Left lobe of liver (tissue), 2 donors: ENCODE results near the gene SEC24C. TPM values are rescaled to one million over a fixed set of nuclear protein-coding genes. Genes with fewer than 3 reads are reported as not detected.
"Not testable (repeated sequence)": the region's sequence is repeated elsewhere in the genome, so short reads cannot be mapped to it uniquely, and the experiment has no call there.

Experiments
- ATAC-seq: fragments of 200-7000 bp; cut with Tn5 transposase; one replicate; pipeline ENCODE4 v1.9.1; 2020; ENCODE audit warnings: mild to moderate bottlenecking, moderate library complexity
- DNase-seq: peaks from one replicate; pipeline ENCODE4 v3.0.0-alpha.2; 2020; ENCODE audit warnings: low spot score
- total RNA-seq: library from RNA; stranded (reverse); gene quantifications from one replicate; pipeline ENCODE4 v1.2.1, GENCODE V29; 2021
- donor health status: DM: no; HTN: no; CAD: no; lungs with moderate emphysema.
- donor health status: DM: no; HTN: yes; CAD: no.

The SEC24C gene
- total RNA-seq, 1 donor from 2014 or later: 38.5 TPM

DNA sequence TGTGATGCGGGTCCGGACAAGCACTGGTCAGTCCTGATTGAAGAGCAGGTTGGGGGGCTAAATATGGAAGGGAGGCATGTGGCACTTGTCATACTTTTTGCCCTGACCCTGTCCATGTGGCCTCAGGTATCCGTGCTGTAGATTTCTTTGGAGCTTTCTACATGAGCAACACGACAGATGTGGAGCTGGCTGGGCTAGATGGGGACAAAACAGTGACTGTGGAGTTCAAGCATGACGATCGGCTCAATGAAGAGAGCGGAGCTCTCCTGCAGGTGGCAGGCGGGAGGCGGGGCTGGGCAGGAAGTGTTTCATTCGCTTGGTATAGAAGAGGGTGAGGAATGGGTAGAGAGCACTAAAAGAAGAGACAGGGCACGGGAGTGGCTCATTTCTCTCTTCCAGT is 24.7 kb downstream of the SEC24C start:
- ATAC-seq (no peak), DNase-seq (no peak)

DNA sequence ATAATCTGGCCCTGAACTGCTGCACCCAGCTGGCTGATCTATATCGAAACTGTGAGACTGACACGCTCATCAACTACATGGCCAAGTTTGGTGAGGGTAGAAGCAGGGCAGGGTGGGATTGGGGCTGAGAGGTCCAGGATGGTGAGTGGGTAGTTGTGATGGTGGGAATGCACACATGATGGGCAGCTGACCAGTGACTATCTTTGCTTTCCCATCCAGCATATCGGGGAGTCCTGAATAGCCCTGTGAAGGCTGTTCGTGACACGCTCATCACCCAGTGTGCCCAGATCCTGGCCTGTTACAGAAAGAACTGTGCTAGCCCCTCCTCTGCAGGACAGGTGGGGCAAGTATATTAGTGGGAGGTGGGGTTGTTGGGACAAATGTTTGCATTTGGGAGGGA is 25.2 kb downstream of the SEC24C start:
- DNase-seq: no peak
- no peak for ATAC-seq

DNA sequence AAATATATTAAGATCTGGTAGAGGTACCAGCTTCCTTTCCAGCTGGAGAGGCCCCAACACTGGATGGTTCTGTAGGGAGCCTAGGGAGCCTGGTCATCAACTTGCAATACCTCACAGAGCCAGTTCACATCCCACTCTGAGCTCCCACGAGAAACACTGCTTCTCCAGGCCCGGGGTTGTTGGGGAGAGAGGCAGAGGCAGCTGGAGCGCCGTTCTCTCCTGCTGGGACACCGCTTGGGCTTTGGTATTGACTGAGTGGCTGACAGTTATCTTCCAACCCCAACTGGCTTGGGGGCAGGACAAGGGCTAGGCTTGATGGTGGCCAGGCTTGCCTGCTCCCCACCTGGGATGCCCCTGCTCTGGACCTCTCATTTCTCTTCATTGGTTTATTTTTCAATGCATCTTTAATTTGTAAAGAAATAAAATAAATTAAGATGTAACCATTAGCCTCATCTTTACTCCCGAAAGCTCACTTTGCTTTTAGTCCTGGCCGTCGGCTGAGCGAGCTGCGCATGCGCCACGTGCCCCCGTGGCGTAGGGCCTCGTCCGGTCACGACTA is 27.6 kb downstream of the SEC24C start:
- DNase-seq (no peak), ATAC-seq (peak; percentile 7)

DNA sequence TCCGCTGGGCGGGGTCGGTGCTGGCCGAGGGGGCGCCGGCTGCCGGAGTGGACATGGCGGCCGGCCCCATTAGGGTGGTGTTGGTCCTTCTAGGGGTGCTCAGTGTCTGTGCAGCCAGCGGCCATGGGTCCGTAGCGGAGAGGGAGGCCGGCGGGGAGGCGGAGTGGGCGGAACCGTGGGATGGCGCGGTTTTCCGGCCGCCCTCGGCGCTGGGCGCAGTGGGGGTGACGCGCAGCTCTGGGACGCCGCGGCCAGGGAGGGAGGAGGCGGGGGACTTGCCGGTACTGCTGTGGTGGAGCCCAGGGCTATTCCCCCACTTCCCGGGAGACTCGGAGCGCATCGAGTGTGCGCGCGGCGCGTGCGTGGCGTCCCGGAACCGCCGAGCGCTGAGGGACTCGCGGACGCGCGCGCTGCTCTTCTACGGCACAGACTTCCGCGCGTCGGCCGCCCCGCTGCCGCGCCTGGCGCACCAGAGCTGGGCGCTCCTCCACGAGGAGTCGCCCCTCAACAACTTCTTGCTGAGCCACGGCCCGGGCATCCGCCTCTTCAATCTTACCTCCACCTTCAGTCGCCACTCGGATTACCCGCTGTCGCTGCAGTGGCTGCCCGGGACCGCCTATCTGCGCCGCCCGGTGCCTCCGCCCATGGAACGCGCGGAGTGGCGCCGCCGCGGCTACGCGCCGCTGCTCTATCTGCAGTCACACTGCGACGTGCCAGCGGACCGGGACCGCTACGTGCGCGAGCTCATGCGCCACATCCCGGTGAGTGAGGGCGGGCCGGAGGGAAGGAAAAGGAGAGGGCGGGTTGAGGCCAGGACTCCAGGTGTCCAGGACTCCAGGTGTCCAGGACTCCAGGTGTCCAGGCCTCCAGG is 28.3 kb downstream of the SEC24C start:
- ATAC-seq (peak; percentile 83), DNase-seq (peak; percentile 88)

DNA sequence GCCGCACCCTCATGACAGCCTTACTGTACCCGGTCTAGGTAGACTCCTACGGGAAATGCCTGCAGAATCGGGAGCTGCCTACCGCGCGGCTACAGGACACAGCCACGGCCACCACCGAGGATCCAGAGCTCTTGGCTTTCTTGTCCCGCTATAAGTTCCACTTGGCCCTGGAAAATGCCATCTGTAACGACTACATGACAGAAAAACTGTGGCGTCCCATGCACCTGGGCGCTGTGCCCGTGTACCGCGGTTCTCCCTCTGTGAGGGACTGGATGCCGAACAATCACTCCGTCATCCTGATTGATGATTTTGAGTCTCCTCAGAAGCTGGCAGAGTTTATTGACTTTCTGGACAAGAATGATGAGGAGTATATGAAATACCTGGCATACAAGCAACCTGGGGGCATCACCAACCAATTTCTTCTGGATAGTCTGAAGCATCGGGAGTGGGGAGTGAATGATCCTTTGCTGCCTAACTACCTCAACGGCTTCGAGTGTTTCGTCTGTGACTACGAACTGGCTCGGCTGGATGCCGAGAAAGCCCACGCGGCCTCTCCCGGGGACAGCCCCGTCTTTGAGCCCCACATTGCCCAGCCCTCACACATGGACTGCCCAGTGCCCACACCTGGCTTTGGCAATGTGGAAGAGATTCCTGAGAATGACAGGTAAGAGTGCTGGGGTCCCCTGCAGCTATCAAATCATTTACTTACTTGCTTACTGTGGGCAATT is 29.1 kb downstream of the SEC24C start:
- ATAC-seq (peak; percentile 0), DNase-seq (no peak)

DNA sequence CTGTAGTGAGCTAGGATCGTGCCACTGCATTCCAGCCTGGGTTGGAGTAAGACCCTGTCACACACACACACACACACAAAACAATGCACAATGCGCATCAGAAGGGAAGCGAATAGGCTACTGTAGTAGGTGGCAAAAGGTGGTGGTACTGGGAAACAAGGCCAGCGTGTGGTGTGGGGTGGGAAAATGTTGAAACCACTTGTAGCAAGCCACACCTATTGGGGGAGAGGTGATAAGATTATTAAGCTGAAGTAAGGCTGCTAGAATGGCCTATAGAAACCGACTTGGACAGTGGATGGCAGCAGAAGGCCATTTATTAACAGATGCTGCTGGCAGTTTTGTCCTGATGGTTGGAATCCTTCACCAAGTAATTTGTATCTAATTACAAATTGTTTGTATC is 30.5 kb downstream of the SEC24C start:
- DNase-seq (no peak), ATAC-seq (no peak)

DNA sequence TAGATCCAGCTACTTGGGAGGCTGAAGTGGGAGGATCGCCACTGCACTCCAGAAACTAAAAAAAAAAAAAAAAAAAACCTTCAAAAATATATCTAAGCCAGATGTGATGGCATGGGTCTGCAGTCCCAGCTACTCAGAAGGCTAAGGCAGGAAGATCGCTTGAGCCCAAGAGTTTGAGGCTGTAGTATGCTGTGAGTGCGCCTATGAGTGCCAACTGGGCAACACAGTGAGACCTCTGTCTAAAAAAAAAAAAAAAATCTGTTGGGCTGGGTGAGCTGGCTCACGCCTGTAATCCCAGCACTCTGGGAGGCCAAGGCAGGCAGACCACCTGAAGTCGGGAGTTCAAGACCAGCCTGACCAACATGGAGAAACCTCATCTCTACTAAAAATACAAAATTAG is 34.8 kb downstream of the SEC24C start:
- DNase-seq (no peak), ATAC-seq (no peak)

DNA sequence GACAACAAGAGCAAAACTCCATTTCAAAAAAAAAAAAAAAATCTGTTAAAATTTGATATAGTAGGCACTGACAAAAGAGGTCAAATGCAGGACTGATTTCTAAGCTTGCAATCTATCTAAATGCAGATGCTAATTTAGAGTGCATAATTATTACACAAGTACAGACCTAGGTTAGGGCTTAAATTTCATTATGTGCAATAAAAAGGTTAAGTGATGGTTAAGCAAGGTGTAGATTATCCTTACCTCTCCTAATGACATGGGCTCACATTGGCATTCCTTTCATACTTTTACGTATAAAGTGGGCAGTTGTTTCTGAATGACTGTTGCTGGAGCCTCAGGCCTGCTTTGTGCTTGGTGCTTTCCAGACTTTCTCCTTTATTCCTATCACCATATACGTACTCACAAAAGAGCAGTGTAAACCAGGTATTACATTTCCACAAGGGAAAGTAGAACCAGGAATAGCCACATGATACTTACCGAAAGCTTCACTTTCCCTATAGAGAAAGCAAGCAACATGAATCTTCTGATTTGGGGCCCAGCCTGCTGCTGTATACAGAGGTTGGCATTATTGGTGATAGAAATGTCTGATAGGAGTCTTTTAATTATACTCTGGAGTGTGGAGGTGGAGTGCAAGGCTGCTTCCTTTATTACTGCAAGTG is 35.5 kb downstream of the SEC24C start:
- no peak for ATAC-seq

DNA sequence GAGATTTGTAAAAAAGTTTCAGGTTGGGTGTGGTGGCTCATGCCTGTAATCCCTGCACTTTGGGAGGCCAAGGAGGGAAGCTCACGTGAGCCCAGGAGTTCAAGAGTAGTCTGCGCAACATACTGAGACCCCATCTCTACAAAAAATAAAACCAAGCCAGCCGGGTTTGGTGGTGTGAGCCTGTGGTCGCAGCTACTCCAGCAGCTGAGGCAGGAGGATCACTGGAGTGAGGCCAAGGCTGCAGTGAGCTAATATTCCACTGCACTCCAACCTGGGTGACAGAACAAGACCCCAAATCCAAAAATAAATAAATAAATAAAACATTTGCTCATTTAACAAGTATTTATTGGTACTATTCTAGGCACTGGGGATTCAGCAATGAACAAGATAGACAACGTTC is 36.1 kb downstream of the SEC24C start:
- ATAC-seq (no peak), DNase-seq (no peak)

More for the DNA sequence above, 35.5 kb downstream of the SEC24C start:
- no peak for DNase-seq

DNA sequence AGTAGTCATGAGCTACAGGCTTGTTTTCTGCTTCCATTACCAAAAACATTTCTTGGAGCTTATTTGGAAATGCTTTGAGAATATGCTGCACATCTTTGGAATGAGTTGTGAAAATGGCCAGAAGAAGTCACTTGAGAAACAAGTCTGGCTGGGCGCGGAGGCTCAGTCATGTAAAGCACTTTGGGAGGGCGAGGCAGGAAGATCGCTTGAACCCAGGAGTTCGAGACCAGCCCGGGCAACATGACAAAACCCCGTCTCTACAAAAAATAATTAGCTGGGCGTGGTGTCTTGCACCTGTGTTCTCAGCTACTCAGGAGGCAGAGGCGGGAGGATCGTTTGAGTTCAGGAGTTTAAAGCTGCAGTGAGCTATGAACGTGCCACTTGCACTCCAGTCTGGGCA is 36.8 kb downstream of the SEC24C start:
- DNase-seq (no peak), ATAC-seq (no peak)

DNA sequence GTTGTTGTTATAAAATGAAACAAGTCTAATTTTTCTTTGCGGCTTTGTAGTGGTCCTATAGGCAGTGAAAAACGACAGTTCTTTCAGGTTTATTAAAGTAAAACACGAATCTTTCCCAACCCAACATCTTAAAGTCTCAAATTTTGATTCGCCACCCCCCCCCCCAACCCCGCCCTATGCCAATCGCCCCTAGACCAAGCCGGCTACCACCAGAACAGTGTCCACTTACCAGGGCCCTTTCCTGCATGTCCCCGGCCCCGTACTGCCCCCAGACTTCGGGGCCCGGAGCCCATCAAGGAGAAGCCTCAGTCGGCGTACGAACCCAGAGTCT is 37.3 kb downstream of the SEC24C start:
- ATAC-seq: no peak
- DNase-seq: no peak

DNA sequence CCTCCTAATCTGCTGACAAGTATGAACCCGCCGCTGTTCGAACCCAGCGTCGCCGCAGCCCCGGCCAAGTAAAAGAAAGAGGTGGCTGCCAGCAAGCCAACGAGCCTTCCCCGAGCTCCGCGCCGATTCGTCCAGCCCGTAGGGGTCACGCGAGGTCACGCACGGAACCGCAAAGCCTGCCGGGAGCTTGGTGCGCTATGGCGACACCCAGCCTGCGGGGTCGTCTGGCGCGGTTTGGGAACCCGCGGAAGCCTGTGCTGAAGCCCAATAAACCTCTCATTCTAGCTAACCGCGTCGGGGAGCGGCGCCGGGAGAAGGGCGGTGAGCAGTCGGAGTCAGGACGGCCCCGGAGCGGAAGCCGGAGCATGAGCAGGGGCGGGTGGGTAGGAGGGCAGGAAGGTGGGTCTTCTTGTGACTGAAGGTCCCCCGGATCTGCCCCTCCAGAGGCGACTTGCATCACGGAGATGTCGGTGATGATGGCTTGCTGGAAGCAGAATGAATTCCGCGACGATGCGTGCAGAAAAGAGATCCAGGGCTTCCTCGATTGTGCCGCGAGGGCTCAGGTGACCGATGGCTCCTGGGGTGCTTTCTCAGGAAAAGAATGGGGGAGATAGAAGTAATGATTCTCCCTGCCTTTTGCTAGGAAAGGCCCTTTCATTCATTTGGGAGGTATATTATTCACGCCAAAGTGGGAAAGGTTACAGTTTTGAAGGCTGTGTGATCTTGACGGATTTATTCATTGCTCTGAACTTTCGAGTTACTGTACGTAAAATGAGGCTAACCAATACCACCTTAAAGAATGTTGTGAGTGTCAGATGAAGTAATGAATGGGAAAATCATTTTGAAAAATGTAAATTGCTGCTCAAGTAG is 37.9 kb downstream of the SEC24C start, which contains the start of gene CHCHD1:
Gene CHCHD1, plus strand, starts transcription at position 170 of the 870 bp plus-strand sequence. Its CDS starts 28 bp downstream, at position 198.
- DNase-seq (peak; percentile 96), ATAC-seq (peak; percentile 76)

DNA sequence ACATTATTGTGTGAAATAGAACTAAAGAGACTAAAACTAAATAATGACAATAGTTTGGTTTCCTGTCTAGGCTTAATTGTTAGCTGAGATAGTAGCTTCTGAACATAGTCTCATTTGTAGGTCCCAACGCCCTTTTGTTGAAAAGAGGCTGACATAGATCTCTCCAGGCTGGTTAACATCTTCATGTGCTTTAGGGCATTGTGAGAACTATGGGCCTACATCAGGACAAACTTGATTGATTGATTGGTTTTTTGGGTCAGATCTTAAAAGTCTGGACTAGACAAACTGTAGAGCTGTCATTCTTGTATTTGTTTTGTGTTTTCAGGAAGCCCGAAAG is 38.5 kb downstream of the SEC24C start:
- ATAC-seq (no peak), DNase-seq (no peak)

DNA sequence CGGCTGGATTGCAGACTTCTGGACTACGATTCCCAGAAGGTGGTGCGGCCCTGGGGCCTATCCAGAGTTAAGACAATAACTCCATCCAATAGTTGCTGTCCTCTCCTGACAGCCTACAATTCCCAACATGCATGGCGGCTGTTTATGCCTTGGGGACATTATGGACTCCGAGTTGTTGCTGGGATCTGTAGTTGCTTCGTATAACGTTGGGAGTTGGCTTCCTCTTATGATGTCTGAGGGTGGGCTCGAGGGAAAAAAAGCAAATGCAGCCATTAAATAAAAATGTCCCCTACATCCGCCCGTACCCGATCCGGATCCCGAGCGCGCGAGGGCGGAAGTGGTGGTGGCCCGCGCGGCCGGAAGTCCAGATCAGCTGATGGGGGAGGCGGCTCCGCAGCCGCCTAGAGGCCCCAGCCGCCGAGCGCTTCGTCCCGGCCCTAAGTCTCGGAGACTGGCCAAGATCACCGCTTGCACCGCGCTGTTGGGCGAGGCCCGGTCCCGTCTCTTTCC is 41.1 kb downstream of the SEC24C start, which contains the start of gene ZSWIM8:
Gene ZSWIM8, plus strand, starts transcription at position 396 of the 510 bp plus-strand sequence. CDS start 273 bp downstream, outside the sequence.
- DNase-seq: peak; percentile 88
- peak; percentile 81 for ATAC-seq

DNA sequence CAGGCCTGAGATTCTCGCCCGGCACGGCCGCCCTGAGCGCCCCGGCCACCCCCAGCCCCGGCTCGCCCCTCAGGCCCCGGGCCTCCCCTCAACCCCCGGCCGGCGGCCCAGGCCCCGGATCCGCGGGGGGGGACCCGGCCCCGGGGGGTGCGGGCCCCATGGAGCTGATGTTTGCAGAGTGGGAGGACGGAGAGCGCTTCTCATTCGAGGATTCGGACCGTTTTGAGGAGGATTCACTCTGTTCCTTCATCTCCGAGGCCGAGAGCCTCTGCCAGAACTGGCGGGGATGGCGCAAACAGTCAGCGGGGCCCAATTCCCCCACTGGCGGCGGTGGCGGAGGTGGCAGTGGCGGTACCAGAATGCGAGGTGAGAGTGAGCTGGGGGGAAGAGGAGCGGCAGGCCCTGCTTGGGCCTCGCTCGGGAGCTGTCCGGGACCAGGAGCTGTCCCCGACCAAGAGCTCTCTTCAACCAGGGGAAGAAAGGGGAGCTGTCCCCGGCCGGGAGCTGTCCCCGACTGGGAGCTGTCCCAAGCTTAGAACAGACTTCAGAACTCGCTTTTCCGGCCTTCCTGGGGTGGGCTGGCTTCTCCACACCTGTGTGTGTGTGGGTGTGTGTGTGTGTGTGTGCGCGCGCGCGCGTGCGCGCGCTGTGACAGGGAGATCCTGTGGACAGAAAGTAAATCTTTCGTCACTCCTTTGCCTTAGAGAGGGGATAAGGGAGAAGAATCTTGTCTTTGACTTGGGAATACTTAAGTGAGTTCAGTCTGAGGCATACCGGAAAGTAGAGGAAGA is 41.7 kb downstream of the SEC24C start:
- DNase-seq: peak; percentile 66
- peak; percentile 35 for ATAC-seq

DNA sequence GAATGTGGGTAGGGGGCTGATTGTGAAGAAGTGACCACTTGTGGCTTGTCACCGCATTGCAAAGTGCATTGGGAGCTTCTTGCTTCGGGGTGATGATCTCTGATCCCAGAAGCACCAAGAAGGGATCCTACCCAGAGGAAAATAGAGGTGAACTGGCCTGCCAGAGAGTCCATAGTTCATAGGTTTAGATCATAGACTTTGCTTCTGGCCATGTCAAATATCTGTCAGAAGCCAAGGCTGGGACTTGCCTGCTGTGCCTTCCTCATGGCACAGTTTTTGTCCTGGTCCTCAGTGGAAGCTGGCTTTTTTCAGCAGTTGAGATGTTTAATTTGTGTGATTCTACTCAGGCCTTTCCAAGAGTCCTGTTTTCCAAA is 42.3 kb downstream of the SEC24C start:
- ATAC-seq (peak; percentile 51), DNase-seq (no peak)

DNA sequence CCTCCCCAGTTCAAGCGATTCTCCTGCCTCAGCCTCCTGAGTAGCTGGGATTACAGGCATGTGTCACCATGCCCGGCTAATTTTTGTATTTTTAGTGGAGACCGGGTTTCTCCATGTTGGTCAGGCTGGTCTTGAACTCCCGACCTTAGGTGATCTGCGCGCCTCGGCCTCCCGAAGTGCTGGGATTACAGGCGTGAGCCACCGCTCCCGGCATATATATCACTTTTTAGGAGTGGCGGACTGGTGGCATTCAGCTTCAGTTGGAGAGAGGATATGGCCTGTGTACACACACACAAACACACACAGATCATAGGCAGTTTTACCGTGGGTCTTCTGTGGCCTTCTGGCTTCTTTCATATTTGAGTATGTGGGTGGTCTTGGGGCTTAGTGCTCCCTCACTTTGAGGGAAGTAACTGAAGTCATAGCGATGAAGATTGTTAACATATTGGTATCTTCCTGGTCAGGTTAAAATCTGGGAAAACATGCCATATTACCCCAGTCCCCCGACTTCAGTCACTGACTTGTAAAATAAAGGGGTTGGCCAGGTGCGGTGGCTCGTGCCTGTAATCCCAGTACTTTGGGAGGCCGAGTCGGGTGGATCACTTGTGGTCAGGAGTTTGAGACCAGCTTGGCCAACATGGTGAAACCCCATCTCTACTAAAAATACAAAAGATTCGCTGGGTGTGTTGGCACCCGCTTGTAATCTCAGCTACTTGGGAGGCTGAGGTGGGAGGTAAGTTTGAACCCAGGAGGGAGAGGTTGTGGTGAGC is 43.0 kb downstream of the SEC24C start:
- ATAC-seq, DNase-seq: not testable (repeated sequence)

DNA sequence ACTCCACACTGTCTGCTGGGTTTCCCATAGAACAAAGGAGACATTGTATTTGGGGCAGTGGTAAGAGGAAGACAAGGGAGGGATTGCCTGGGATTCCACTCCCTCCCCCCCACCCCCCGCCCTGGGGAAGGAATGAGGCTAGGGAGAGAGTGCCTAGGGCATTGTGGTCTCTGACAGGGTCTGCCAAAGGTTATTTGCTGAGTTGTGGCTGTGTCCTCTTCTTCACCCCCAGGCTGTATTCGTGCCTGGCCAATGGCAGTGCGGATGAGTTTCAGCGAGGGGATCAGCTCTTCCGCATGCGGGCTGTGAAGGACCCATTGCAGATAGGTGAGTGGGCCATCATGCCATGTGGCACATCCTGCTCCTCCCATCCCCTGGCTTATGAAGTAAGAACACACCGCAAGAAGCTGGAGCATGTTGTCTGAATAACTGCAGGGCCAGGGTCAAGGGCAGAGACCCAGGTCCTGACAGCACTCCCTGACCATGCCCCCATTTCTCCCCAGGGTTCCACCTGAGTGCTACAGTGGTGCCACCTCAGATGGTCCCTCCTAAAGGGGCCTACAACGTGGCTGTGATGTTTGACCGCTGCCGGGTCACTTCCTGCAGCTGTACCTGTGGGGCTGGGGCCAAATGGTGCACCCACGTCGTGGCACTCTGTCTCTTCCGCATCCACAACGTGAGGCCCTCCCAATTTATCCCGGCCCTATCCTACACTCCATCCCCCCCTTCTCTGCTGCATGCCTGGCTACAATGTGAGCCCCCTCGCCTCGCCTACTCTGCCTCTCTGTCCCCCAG is 44.9 kb downstream of the SEC24C start:
- DNase-seq: no peak
- no peak for ATAC-seq
